ENCODE results near the gene ABCD2.

DNA sequence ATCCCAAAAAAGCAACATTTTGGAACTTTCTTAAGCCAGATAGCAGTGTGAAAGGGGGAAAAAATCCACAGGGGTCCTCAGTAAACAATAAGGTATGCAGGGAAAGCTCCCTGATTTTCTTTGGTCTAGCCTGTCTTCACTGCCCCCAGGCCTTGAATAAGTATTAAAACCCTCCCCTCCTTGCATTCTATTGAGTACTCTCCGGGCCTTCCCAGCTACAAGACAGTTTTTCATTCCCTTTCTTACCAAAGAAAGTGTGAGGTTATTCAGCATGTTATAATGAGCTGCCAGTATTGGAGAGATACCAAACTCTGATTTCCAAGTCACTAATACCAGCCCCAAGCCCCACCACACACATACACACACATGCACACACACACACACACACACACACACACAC lies 116.9 kb downstream of the ABCD2 start:
- TF ChIP-seq, protein P1, sequence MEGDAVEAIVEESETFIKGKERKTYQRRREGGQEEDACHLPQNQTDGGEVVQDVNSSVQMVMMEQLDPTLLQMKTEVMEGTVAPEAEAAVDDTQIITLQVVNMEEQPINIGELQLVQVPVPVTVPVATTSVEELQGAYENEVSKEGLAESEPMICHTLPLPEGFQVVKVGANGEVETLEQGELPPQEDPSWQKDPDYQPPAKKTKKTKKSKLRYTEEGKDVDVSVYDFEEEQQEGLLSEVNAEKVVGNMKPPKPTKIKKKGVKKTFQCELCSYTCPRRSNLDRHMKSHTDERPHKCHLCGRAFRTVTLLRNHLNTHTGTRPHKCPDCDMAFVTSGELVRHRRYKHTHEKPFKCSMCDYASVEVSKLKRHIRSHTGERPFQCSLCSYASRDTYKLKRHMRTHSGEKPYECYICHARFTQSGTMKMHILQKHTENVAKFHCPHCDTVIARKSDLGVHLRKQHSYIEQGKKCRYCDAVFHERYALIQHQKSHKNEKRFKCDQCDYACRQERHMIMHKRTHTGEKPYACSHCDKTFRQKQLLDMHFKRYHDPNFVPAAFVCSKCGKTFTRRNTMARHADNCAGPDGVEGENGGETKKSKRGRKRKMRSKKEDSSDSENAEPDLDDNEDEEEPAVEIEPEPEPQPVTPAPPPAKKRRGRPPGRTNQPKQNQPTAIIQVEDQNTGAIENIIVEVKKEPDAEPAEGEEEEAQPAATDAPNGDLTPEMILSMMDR (IDR thresholded peaks at IDR 0.05; ENCODE audit: low read depth, low read length) = no peak
- TF ChIP-seq POLR2A (IDR thresholded peaks at IDR 0.05; ENCODE audit: extremely low read depth, insufficient read length) (no peak), MAX (IDR thresholded peaks at IDR 0.05; ENCODE audit: low read depth, low read length) (no peak), MYC (IDR thresholded peaks at IDR 0.05; ENCODE audit: low read depth, low read length) (no peak)

All from NB4 (cell line).